OCI-LY1 (cell line): ENCODE measurements around the gene GARIN5A.

Experiments used
- H2AFZ ChIP-seq: fragments of 200-600 bp; sonication (generic), shearing (Covaris generic); 2 replicates; pipeline ENCODE4 v1.6.0; 2014; ENCODE audit warnings: antibody characterized with exemption, mild to moderate bottlenecking, low read length
- H3F3A ChIP-seq: fragments of 200-600 bp; sonication (generic), shearing (Covaris generic); 2 replicates; pipeline ENCODE4 v1.6.0; 2014; ENCODE audit warnings: mild to moderate bottlenecking, antibody characterized with exemption, low read length, moderate library complexity; ENCODE audit not compliant: insufficient read depth
- H3K27ac ChIP-seq: fragments of 200-600 bp; sonication (generic); 2 replicates; pipeline ENCODE4 v1.5.1; 2014; ENCODE audit warnings: low read length, mixed run types, mild to moderate bottlenecking, low read depth; ENCODE audit not compliant: poor library complexity, severe bottlenecking
- H3K27me3 ChIP-seq: fragments of 200-600 bp; sonication (generic); 2 replicates; pipeline ENCODE4 v1.6.0; 2014; ENCODE audit warnings: antibody characterized with exemption, mild to moderate bottlenecking, low read length, moderate library complexity; ENCODE audit not compliant: insufficient read depth
- H3K36me3 ChIP-seq: fragments of 200-600 bp; sonication (generic); 2 replicates; pipeline ENCODE4 v1.6.1; 2014; ENCODE audit warnings: mild to moderate bottlenecking, antibody characterized with exemption, low read length, moderate library complexity, mixed read lengths; ENCODE audit not compliant: insufficient read depth
- H3K4me1 ChIP-seq: fragments of 200-600 bp; sonication (generic); 2 replicates; pipeline ENCODE4 v1.5.1; 2014; ENCODE audit warnings: mild to moderate bottlenecking, low read length, moderate library complexity; ENCODE audit not compliant: insufficient read depth, severe bottlenecking
- H3K4me2 ChIP-seq: fragments of 200-600 bp; sonication (generic), shearing (Covaris generic); 2 replicates; pipeline ENCODE4 v1.6.1; 2014; ENCODE audit warnings: low read length
- H3K4me3 ChIP-seq: fragments of 200-600 bp; sonication (generic); 2 replicates; pipeline ENCODE4 v1.5.1; 2014; ENCODE audit warnings: low read length, low read depth, mild to moderate bottlenecking, mixed read lengths; ENCODE audit not compliant: poor library complexity, severe bottlenecking
- H3K79me2 ChIP-seq: fragments of 200-600 bp; shearing (Covaris generic); 2 replicates; pipeline ENCODE4 v1.6.1; 2016; ENCODE audit warnings: mixed run types, low read length, mixed read lengths; ENCODE audit not compliant: insufficient read depth
- H3K9ac ChIP-seq: fragments of 200-600 bp; sonication (generic), shearing (Covaris generic); 2 replicates; pipeline ENCODE4 v1.6.1; 2014; ENCODE audit warnings: mild to moderate bottlenecking, low read length, mixed read lengths
- H3K9me2 ChIP-seq: fragments of 200-600 bp; sonication (generic), shearing (Covaris generic); 2 replicates; pipeline ENCODE4 v1.6.1; 2014; ENCODE audit warnings: low read depth, mild to moderate bottlenecking, low read length, mixed read lengths
- H3K9me3 ChIP-seq: fragments of 200-600 bp; shearing (Covaris generic); 2 replicates; pipeline ENCODE4 v1.6.1; 2014; ENCODE audit warnings: low read length, mixed read lengths
- H4K20me1 ChIP-seq: fragments of 200-600 bp; sonication (generic), shearing (Covaris generic); 2 replicates; pipeline ENCODE4 v1.6.0; 2016; ENCODE audit warnings: mild to moderate bottlenecking, low read length; ENCODE audit not compliant: insufficient read depth
- EZH2 ChIP-seq: fragments of 200-600 bp; sonication (generic), shearing (Covaris generic); IDR thresholded peaks from 2 replicates; pipeline ENCODE4 v1.8.0; 2017; ENCODE audit warnings: borderline replicate concordance, mixed run types, mild to moderate bottlenecking, antibody characterized with exemption, low read length, moderate library complexity, mixed read lengths
- TF ChIP-seq, protein P1 (sequence below): fragments of 200-600 bp; sonication (generic), shearing (Covaris generic); IDR thresholded peaks from 2 replicates; pipeline ENCODE4 v1.5.1; 2017; ENCODE audit warnings: mild to moderate bottlenecking, antibody characterized with exemption, low read length, moderate library complexity, mixed read lengths

GARIN5A gene

DNA sequence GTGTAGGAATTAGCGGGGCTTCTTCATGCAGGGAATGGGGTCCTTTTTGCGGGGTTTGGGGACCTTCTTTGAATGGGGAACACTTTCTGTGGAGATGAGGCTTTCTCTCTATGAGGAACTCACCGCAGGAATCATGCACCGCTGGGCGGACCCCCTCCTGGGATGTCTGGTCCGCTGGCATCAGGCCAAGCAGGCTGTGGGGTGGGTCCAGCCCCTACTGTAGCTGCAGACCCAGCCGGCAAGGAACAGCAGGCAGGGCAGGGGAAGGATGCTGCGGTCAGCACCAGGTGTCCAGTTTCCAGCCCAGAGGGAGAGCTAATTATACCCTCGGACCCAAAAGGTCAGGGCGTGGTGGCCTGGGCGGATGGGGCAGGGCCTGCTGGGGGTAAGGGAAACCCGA, 42.1 kb downstream of the GARIN5A start:
- no peaks in the 10 kb centered on the region for H3K27me3 ChIP-seq
- no peaks in the 10 kb centered on the region for H3K79me2 ChIP-seq
- H3F3A ChIP-seq = no peaks in the 10 kb centered on the region
- TF ChIP-seq, protein P1, sequence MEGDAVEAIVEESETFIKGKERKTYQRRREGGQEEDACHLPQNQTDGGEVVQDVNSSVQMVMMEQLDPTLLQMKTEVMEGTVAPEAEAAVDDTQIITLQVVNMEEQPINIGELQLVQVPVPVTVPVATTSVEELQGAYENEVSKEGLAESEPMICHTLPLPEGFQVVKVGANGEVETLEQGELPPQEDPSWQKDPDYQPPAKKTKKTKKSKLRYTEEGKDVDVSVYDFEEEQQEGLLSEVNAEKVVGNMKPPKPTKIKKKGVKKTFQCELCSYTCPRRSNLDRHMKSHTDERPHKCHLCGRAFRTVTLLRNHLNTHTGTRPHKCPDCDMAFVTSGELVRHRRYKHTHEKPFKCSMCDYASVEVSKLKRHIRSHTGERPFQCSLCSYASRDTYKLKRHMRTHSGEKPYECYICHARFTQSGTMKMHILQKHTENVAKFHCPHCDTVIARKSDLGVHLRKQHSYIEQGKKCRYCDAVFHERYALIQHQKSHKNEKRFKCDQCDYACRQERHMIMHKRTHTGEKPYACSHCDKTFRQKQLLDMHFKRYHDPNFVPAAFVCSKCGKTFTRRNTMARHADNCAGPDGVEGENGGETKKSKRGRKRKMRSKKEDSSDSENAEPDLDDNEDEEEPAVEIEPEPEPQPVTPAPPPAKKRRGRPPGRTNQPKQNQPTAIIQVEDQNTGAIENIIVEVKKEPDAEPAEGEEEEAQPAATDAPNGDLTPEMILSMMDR = no peak
- no peak for TF ChIP-seq EZH2
- no peaks in the 10 kb centered on the region for H4K20me1 ChIP-seq
- no peaks in the 10 kb centered on the region for H3K9me2 ChIP-seq
- H3K9ac ChIP-seq = no peak overlapping the region
- no peaks in the 10 kb centered on the region for H3K36me3 ChIP-seq
- H3K9me3 ChIP-seq = no peaks in the 10 kb centered on the region
- no peak overlapping the region for H2AFZ ChIP-seq
- H3K4me2 ChIP-seq = no peak overlapping the region
- peak overlapping the region; percentile 33 for H3K27ac ChIP-seq
- H3K4me3 ChIP-seq = no peak overlapping the region
- H3K4me1 ChIP-seq = peaks cover 45% of the 10 kb centered on the region

DNA sequence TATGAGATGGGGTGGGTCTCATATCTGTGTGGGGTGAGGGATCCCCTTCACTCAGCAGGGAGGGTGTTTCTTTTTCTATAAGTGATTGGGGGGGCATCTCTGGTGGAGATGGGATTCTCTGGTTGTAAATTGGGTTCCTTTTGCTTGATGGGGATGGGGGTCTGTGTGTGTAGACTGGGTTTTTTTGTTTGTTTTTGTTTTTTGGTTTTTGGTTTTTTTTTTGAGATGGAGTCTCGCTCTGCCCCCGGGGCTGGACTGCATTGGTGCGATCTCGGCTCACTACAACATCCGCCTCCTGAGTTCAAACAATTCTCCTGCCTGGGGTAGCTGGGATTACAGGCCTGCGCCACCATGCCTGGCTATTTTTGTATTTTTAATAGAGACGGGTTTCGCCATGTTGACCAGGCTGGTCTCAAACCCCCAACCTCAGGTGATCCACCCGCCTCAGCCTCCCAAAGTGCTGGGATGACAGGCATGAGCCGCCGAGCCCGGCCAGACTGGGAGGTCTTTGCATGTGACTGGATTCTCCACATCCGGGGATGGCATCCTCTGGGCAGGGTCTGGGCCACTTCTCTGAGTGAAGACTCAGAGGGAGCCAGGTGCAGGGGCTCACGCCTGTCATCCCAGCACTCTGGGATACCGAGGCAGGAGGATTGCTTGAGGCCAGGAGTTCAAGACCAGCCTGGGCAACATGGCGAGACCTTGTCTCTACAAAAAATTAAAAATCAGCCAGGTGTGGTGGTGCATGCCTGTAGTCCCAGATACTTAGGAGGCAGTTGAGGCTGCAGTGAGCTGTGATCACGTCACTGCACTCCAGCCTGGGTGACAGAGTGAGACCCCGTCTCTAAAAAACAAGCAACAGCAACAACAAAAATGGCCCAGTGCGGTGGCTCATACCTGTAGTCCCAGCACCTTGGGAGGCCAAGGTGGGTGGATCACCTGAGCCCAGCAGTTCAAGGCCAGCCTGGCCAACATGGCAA, 43.2 kb downstream of the GARIN5A start:
- H3K27ac ChIP-seq = peak overlapping the region; percentile 33
- H3K4me1 ChIP-seq = peaks cover 53% of the 10 kb centered on the region
- H3K4me3 ChIP-seq = peak overlapping the region; percentile 73
- no peaks in the 10 kb centered on the region for H3K79me2 ChIP-seq
- no peaks in the 10 kb centered on the region for H3K27me3 ChIP-seq
- H3K9me2 ChIP-seq = no peaks in the 10 kb centered on the region
- H3K4me2 ChIP-seq = peak overlapping the region; percentile 100
- H3K9ac ChIP-seq = no peak overlapping the region; the same call in 1 of the 2 replicates
- H4K20me1 ChIP-seq = no peaks in the 10 kb centered on the region
- peaks cover 9% of the 10 kb centered on the region; the same call in 1 of the 2 replicates for H3K36me3 ChIP-seq
- TF ChIP-seq, protein P1 = no peak
- TF ChIP-seq EZH2 = no peak
- H3K9me3 ChIP-seq = no peaks in the 10 kb centered on the region
- no peak overlapping the region for H2AFZ ChIP-seq
- H3F3A ChIP-seq = no peaks in the 10 kb centered on the region; the same call in 1 of the 2 replicates

DNA sequence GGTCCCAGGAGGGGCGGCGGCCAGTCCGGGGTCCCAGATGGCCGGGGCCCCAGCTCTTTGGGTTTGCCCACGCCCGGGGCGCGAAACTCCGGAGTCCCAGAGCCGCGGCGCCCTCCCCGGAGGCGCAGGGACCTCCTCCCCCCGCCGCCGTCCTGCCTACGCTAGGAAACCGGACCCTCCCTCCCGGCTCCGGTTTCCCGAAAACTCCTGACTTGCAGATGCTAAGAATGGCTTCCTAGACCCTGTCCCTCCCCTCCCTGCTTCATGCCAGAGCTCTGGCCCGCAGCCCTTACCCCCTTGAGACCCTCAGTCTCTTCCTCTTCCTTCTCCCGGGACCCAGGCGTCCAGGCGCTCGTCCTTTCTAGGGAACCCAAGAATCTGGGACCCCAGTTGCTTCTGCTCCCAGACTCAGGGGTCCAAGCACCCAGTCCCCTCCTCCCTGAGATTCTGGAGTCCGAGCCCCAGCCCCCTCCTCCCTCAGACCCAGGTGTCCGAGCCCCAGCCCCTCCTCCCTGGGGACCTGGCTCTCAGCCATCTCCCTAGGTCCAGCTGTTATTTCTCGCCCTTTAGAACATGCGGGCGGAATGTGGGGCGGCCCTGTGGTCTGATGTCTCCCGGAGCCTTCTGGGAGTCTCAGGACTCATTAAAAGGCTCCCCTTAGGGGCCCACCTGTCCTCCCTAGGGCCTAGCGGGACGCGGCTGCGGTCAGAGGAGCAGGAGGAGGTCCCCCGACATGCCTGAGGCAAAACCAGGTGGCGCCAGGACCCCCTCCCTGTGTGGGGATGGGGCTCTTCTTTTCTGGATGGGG, 44.2 kb downstream of the GARIN5A start, which contains the start of gene MYBPC2:
TSS of gene MYBPC2 (plus strand) at position 672 of the 808 bp plus-strand sequence. CDS start at position 734, 62 bp downstream.
- peak within 1 kb of the TSS; percentile 100 for H3K4me2 ChIP-seq
- H3K36me3 ChIP-seq = peaks cover 16% of the 10 kb centered on the region; the same call in 1 of the 2 replicates
- H2AFZ ChIP-seq = no peak within 1 kb of the TSS
- H3K79me2 ChIP-seq = no peaks in the 10 kb centered on the region
- H4K20me1 ChIP-seq = no peaks in the 10 kb centered on the region
- H3F3A ChIP-seq = no peaks in the 10 kb centered on the region; the same call in 1 of the 2 replicates
- TF ChIP-seq EZH2 = no peak
- TF ChIP-seq, protein P1 = no peak
- H3K4me1 ChIP-seq = peaks cover 63% of the 10 kb centered on the region
- H3K27me3 ChIP-seq = no peaks in the 10 kb centered on the region
- no peaks in the 10 kb centered on the region for H3K9me3 ChIP-seq
- H3K9ac ChIP-seq = peak within 1 kb of the TSS; percentile 89
- no peaks in the 10 kb centered on the region for H3K9me2 ChIP-seq
- H3K4me3 ChIP-seq = peak within 1 kb of the TSS; percentile 73
- H3K27ac ChIP-seq = peak within 1 kb of the TSS; percentile 88
